GM18526 (cell line): ENCODE measurements around the gene LIMS2.

ENCODE experiments used
- POLR2A ChIP-seq: IDR thresholded peaks from 3 replicates; pipeline ENCODE4 v1.6.1; 2011; ENCODE audit not compliant: insufficient read length; ENCODE audit errors: extremely low read depth

The LIMS2 gene

DNA sequence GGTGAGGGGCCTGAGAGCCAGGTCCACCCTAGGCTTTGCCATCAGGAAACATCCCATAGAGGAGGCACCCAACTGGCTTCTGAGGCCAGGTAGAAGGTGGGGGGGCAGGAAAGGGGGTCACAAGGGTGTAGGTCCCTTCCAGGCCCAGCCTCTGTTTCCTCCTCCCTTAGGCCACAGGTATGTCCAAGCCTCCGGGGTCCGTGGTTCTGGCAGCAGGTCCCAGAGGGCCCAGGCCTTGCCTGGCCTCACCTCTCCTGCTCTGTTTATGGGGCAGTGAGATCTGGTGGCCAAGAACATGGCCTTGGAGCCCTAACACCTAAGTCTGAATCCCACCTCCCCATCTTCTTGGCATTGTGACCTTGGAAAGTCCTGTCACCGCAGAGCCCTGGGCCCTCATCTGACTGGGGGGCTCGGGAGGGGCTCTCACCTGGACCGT, 51.0 kb downstream of the LIMS2 start:
- TF ChIP-seq POLR2A: no peak

DNA sequence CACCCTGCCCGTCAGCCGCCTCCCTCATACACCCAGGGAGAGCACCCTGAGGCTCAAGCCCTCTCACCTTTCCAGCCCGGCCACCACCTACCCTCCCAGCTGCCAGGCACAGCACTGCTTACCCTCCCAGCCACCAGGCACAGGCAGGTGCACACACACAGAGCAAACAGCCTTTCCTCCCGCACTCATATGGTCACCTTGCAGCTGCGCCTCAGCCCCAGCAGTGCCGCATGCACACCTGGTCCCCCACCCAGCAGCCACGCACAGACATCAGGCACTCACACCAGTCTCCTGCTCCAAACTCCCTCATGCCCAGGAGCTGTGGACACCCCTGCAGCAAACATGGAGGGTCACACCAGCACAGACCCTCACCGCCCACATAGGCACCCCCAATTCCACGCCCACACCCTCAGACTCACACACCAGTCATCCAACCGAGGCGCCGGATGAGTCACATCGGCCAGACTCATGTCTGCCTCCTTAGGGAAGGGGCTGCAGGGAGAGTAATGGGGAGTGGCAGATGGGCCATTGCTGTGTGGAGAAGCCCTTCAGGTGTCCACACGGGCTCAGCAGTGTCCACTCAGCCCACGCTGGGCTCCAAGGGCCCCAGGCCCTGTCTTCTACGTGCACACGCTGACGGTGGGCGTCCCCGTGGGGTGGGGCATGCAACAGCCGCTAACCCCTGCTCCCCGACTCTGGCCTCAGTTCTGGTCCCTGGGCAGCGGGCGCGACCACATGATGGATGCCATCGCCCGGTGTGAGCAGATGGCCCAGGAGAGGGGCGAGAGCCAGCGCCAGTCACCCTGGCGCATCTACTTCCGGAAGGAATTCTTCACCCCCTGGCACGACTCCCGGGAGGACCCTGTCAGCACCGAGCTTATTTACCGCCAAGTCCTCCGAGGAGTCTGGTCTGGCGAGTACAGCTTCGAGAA, 51.7 kb downstream of the LIMS2 start:
- TF ChIP-seq POLR2A: no peak

DNA sequence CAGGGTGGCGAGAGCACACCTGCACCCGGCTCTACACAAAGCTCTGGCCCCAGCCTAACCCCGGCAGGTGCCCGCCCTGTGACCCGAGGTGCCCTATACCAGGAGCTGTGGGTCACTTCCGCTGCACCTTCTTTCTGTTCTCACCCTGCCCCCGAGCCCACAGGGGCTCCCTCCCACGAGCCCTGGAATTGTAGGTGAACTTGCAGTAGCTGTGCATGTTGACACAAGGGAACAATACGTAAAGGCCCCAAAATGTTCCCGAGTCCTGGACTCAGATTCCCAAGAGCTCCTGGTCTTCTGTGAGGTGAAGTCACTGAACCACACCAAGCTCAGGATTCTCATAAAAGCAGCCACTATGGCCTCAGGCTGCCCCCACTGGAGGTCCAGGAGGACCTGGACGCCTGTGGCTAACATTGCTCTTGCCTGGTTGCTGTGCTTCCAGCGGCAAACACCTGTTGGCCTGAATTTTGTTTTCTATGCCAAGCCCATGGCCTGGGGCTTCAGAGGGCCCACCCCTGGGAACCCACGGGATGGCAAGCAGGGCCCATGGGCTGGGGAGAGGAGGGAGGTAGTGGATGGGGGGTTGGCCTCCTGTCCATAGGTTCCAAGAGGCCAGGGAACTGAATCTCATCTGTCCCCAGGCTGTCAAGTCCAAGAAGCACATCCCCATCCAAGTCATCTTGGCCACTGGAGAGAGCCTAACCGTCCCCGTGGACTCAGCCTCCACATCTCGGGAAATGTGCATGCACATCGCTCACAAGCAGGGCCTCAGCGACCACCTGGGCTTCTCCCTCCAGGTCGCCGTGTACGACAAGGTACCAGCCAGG, 52.6 kb downstream of the LIMS2 start:
- no peak for TF ChIP-seq POLR2A

DNA sequence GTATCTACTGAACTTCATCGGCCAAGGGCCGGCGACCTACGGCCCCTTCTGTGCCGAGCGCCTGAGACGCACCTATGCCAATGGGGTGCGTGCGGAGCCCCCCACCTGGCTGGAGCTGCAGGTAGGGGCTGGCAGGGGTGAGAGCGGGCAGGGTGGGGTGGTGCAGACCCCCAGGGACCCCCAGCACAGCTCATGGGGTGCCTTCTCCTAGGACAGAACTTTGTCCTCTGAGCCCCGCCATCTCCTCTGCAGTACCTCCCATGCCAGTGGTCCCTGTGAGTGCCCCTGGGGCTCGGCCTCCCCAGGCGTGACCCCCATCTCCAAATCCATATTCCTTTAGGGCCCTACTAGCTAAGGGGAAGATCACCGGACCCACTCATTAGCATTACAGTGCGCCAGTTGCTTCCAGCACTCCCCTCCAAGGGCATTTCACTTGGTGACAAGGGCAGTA, 53.3 kb downstream of the LIMS2 start:
- TF ChIP-seq POLR2A: no peak

DNA sequence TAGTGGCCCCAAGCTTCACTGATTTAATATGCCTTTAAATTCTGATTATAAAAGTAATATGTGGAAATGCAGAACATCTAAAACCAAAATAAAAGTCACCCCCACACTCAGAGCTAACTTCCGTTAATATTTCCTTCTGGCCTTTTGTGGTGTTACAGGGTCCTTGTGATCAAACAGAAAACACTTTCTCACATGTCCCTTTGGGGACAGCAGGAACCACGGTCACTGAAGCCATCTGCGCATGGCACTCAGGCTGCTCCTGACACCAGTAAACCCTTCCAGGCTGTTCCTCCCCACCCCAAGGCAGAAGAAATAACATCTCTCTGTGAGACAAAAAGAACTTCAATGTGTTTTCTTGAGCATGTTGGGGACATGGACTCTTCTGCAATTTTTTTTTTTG, 54.5 kb downstream of the LIMS2 start:
- no peak for TF ChIP-seq POLR2A

DNA sequence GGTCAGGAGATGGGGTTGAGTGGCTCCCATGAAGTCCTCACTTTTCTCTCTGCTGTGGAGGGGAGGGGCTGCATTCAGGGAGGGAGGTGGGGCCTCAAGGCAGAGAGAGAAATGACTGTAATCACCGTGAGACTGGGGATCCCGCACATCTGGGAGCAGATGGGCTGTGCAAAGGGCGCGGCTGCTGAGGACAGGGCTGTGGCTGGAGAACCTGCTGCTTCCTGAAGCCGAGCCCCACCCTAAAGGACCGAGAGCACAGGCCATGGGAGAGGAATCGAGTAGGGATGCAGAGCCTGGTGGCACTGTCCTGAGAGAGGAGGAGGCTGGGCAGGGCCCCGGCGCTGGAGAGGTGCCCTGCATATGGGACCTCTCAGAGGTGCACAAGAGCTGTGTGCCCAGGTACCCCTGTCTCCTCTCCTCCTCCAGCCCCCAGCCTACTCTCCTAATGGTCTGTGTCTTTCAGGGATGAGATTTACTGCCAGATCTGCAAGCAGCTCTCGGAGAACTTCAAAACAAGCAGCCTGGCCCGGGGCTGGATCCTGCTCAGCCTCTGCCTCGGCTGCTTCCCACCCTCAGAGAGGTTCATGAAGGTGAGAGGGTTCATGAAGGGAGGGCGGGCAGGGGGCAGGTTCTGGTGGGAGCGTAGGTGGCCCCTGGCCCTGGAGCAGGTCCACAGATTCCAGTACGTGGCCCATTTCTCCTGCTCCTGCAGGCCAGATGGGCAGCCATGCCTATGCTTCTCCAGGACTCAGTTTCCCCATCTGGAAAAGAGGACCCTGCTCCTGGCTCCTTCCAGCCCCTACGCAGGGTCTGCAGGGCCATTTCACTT, 55.2 kb downstream of the LIMS2 start:
- TF ChIP-seq POLR2A: no peak

DNA sequence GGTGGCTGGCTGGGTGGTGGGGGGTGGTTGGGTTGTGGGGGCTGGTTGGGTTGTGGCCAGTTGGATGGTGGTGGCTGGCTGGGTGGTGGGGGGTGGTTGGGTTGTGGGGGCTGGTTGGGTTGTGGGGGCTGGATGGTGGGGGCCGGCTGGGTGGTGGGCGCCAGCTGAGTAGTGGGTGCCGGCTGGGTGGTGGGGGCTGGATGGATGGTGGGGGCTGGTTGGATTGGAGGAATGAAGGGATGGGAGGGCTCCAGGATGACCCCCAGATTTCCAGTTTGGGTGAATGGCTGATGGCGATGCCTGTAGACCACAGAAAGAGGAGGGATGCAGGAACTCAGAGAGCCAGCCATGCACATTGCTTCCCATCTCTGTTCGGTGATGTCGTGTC, 56.1 kb downstream of the LIMS2 start:
- no peak for TF ChIP-seq POLR2A

DNA sequence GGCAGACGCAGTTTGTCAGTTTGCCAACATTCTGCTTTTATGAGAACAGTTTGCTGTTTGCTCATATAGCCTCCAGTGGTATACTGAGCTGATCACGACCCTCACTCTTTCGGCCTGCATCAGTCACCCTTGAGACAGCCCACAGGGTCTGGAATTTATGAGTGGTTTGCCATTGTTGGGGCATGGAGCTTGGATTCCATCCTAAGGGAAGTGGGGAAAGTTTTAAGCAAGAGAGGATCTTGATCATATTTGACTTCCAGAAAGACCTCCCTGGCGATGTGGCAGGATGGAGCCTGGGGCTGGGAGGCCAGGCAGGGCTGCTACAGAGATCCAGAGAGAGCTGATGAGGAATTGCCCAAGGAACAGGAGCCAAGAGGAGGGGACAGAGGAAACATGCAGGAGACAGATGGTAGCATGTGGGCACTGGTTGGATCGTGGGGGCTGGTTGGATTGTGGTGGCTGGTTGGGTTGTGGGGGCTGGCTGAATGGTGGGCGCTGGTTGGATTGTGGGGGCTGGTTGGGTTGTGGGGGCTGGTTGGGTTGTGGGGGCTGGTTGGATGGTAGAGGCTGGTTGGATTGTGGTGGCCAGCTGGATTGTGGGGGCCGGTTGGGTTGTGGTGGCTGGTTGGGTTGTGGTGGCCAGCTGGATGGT, 56.7 kb downstream of the LIMS2 start:
- TF ChIP-seq POLR2A: no peak

DNA sequence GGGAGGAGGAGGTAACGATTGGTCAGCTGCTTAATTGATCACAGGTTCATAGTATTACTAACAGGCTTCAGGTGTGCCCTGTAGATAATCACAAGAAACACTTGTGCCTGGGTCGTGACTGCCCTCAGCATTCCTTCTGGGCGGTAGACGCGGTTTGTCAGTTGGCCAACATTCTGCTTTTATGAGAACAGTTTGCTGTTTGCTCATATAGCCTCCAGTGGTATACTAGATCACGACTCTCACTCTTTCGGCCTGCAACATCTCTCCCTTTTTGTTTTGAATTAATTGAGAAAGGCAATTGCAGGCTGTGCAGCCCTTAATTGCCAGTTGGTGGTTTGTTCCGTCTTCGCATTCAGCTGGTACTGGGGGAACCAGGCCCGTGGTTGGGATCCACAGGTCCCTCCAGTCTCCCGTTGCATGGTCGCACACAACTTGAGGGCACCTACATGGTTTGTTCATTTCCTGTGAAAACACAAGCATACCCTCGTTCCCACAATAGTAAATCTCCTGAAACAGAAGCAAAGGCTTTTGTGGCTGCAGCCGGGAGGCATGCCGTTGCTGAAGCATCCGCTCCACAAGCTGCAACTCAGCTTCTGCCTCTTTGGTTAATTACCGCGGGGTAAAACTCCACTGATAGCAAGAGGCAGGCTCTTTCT, 59.7 kb downstream of the LIMS2 start:
- TF ChIP-seq POLR2A: no peak

DNA sequence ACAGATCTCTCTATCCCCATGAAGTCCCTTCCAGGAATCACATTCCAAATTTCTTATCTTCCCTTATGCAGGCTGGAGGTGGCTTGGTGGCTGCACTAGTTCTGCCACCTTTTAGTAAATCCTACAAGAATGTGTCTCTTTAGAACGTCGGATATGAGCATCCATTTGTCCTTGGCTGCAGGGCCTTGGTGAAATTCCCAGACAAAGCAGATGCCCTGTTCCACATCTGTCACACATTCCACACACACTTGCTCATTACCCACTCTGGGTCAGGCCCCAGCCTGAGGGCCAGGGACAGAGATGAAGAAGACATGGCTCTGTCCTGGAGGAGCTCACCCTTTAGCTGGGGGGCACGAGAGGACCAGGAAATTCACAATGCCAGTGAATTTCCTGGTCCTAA, 60.6 kb downstream of the LIMS2 start:
- TF ChIP-seq POLR2A: no peak

DNA sequence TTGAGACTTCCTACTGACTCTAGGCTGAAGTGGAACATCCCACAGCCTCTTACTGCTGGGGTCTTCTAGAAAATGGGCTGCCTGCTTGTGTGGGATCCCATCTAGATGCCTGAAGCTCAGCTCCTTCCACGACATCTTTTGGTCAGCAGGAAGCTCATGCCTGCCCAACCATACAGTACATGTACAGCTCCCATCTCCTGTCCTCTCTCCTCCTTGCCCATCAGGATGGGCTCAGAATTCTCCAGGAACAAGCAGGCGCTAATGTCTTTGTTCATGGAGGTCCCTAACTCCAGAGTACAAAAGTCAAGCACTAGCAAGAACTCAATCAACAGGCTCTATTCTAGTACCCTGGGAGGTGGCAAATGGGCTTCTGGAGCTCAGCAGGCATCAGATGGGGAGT, 61.1 kb downstream of the LIMS2 start:
- TF ChIP-seq POLR2A: no peak

DNA sequence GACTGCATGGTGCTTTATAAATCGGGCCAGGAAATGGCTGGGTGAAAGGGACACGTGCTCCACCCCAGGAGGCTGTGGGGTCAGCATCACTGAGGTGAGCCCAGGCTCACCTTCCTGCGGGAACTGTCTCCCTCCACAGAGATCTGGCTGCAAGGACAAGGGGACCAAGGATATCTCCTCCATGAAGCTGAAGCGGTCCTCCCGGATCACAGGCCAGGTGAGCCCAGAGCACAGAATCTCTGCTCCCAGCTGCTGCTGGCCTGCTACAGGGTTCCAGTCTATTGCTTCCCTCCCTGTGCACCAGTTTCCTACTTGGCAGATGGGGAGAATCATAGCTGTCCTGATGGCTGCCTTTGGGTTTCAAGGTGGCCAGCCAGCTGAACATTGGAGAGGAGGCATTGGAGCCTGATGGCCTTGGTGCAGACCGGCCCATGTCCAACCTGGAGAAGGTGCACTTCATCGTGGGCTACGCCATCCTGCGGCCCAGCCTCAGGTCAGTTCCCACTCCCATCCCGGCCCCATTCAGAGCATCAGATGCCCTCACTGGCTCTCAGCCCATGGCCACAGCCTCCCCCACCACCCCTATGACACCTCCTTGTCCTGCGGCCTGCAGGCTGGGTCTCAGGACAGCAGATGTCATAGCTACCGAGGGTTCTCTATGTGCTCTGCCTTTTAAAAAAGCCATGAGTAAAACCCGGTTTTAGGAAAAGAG, 63.1 kb downstream of the LIMS2 start:
- no peak for TF ChIP-seq POLR2A

DNA sequence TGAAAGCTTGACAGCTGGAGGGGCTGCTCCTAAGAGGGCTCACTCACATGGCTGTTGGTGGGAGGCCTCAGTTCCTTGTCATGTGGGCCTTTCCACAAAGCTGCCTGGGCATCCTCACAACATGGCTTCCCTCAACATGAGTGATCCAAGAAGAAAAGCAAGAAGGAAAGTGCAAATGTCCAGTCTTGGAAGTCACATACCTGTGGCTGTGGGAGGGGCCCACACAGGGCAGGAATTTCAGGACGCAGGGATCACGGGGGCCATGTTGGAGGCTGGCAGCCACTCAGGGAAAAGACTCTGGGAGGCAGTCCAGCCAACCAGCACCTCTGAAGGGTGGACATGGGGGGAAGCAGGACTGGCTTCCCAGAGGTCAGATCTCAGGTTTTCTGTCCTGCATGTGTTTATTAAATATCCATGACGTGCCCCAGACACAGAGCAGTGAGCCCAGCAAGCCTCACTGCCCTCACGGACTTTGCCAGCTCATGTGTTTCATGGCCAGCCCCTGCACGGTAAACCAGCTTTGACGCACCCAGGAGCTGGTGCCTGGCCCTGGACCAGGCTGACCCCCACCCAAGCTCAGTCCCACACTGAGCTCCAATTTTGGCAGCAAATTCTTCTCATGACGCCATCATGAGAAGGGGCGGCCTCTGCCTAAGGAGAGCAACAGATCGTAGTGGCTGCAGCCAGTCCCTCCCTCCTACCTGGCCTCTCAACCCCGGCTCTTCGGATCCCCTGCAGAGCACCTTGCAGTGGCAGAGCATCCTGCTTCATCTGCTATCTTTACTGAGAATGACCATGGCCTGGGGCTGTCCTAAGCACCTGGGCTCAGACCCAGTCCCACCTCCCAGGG, 64.0 kb downstream of the LIMS2 start:
- TF ChIP-seq POLR2A: no peak
